Pulmonary artery endothelial cell (primary cell): ENCODE data around the gene THSD7B. TPM values are rescaled to one million over a fixed set of nuclear protein-coding genes. Genes with fewer than 3 reads are reported as not detected.

Experiments used
- DNase-seq: peaks from one replicate; pipeline ENCODE4 v3.0.0-alpha.2; 2011; ENCODE audit warnings: low read depth, low spot score
- total RNA-seq: library from RNA; depleted of rRNA; stranded (reverse); fragments of >200 nt; gene quantifications from 2 replicates; pipeline ENCODE4 v1.2.3, GENCODE V29; 2014

Gene THSD7B
- total RNA-seq, 1 donor from 2014 or later = not detected

DNA sequence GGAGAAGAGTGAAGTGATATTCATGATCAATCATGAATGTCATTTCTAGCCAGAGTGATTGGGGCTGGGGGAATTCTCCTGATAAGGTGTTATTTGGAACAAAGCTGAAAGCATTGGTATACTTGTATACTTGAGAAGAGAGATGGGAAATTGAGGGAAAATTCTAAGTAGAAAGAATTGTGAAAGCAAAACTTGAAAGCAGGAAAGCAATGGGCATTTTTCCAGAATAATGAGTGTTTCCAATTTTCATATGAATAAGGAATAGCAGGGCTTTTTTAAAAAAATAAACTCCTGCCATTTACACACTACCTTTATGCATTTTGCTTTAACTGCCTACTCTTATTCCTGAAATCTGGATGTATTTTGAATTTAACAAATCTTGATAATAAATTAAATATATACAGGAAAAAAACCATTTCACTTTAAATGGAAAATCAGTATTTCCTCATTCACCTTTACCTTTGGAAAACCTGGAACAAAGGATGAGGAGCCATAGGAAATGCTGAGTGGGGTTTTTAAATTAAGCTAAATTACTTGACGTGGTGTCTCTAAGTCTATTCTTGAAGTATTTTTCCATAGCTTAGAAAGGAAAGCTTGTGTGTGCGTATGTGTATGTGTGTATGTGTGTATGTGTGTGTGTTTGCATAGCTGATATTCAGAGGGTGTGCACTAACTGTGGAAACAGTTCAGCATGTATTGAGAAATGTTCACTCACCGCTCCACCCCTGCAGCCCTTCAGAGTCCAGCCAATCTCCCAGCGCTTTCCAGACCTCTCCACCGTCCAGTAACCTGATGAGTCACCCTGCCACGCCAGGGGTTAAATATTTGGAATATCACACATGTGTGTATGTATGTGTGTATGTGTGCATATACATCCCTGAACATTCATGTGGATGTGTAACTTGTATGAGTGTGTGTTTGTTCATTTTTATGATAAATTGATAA, 427.3 kb downstream of the THSD7B start:
- no peak for DNase-seq

GRCh38 chr2:137193401-137193800, 428.1 kb downstream of the THSD7B start:
- DNase-seq = no peak

GRCh38 chr2:137194111-137194510, 428.8 kb downstream of the THSD7B start:
- no peak for DNase-seq

- no peak for DNase-seq
These were observed 434.4 kb downstream of the THSD7B start for GRCh38 chr2:137199751-137200150.

- no peak for DNase-seq
These were observed 437.0 kb downstream of the THSD7B start for GRCh38 chr2:137202318-137202717.

DNA sequence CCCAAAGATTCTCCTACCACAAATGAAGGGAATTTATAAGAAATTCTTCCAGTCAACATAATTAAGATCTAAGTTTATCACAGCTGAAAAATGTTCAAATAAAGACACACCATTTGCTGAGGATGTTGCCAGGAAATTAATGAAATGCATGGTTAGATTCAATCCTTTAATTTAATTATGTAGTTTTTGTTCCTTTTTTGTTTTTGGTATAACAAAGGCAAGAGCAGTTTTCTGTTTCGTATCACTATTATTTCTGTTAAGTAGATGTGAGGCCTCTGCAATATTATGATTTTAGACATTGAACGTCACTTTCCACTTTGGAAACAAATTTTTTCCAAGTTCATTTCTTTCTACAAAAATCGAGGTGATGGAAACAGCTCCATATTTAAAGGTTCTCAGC, 440.0 kb downstream of the THSD7B start:
- DNase-seq = no peak

GRCh38 chr2:137206069-137206468, 440.7 kb downstream of the THSD7B start:
- no peak for DNase-seq

- no peak for DNase-seq
These were observed 441.7 kb downstream of the THSD7B start for GRCh38 chr2:137207030-137207429.

DNA sequence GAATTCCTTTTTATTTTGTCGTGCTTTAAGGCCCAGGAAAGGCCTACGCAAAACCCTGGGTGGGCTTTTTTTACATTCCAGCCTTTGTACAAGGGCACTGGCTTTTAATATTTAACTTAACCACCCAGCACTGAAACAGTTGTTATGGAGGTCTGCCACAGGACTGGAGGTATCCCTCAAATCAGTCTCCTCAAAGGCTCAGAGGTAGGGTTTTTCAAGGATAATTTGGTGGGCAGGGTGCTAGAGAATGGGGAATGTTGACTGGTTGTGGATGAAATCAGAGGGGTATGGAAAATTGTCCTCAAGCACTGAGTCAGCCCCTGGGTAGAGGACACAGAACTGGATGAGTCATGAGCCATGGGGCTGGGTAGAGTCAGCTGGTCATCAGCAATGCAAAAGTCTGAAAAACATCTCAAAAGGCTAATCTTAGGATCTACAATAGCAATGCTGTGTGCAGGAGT, 443.1 kb downstream of the THSD7B start:
- DNase-seq = no peak

- DNase-seq = no peak
These were observed 444.7 kb downstream of the THSD7B start for GRCh38 chr2:137210039-137210438.

DNA sequence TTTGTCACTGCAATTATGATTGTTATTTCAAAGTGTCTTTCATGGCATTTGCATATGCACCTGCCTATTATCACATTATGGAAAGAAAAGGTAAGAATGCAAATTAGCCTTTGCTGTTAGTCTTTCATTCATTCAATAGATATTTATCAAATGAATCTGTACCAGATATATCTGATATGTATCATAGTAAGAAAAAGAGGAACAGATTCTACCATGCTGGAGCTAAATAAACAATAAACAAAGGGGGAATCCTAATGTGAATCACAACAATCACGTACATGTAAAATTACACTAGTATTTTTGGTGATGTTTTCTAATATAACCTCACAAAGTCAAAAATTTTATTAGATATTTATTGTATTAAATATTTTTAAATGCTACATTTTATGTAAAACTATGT, 446.4 kb downstream of the THSD7B start:
- DNase-seq = no peak

DNA sequence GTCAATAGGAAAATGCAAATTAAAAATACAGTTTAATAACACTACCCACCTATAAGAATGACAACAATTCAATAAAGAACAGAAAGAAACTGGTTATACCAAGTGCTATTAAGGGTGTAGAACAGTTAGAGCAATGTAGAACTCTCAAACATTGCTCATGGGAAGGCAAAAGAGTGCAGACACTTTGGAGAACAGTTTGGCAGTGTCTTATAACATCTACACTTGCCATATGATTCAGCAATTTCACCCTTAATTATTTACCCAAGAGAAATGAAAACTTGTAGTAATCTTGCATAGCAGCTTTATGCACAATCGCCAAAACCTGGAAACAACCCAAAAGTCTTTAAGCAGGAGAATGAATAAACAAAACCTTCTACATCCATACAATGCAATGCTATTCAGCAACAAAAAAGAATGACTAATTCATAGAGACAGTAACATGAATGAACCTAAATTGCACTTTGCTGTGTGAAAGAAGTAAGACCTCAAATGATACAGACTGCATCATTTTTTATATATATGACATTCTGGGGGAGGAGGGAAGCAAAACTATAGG, 455.2 kb downstream of the THSD7B start:
- DNase-seq = no peak

GRCh38 chr2:137221797-137222492, 456.6 kb downstream of the THSD7B start:
- no peak for DNase-seq

GRCh38 chr2:137223722-137224121, 458.4 kb downstream of the THSD7B start:
- DNase-seq = no peak

DNA sequence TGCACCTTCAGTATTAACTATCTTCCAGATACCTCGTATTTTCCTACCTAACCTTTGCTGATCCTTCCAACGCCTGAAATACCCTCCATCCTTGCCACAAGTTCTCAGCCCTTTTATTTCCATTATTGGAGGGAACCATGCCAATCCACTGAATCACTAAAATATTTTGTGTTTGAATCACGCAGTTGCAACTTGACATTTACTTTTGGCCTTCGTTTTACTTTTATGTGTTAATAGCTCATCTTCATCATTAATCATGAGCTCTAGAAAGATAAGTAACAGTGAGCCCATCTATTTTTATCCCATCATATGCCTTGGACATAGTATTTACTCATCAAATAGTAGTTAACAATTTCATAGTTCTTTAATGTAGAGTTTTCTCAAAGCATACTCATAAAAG, 463.2 kb downstream of the THSD7B start:
- DNase-seq = no peak

- DNase-seq = no peak
These were observed 464.5 kb downstream of the THSD7B start for GRCh38 chr2:137229834-137230233.

DNA sequence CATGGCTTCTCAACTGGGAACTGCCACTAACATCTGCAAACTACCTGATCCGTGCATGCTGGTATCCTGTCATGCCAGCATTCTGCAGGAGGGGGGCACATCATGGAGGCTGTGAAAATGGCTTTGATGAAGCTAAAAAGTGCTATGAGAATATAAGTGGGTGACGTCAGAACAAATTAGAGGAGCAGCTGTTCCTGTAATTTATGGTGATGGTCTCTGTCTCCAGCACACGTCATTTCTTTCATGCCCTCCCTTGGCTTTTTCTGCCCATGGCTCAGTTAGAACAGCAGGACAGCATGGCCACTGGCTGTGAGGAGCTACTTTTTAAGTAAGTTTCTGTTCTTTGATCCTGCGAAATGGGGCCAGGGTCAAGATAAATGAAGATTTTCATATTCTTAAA, 466.3 kb downstream of the THSD7B start:
- DNase-seq = no peak

GRCh38 chr2:137232076-137232475, 466.7 kb downstream of the THSD7B start:
- no peak for DNase-seq

DNA sequence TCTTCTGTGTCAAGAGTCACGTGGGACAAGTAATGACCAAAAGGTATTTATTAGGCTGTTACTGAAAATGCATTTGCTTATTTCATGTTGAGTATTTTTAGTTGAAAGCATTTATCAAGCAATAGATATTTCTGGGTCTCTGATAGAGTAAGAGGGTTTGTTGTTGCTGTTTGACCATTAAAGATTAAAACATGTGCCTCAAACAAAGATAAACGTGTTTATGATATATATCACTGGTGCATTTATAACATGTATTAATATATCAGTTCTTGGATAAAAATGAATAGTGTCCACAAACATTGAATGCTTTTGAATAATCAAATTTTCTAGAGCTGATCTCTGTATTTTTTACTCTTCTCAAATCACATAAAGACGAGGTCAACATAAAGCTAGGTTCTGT, 467.7 kb downstream of the THSD7B start:
- no peak for DNase-seq

DNA sequence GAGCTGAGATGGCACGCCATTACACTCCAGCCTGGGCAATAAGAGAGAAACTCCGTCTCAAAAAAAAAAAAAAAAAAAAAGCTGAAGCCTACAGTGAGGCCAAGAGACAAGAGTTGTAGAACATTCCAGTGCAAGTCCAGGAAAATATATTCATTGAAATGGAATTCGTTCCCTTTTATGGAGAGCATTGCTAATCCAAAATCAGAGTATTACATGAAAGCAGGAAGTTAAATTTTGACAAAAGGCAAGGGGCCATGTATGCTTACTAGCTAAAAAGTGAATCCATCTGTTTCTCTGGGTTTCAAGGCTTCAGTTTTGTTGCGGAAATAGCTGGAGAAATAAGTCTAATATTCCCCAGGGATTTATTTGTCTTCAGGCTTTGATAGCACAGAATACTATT, 471.7 kb downstream of the THSD7B start:
- DNase-seq = no peak

- no peak for DNase-seq
These were observed 472.7 kb downstream of the THSD7B start for GRCh38 chr2:137238065-137238464.

- no peak for DNase-seq
These were observed 484.3 kb downstream of the THSD7B start for GRCh38 chr2:137249463-137250130.
